HT1080 (cell line): Measurements from ENCODE around the gene FOXN3. TPM values are rescaled to one million over a fixed set of nuclear protein-coding genes. Genes with fewer than 3 reads are reported as not detected.

ENCODE experiments used
- DNase-seq: peaks from one replicate; pipeline ENCODE4 v3.0.0-alpha.2; 2015; ENCODE audit warnings: low read depth
- total RNA-seq: library from RNA; depleted of rRNA; stranded (reverse); fragments of >200 nt; shearing (Covaris generic); gene quantifications from 2 replicates; pipeline ENCODE4 v1.2.3, GENCODE V29; 2014

FOXN3 gene
- total RNA-seq, 1 experiment from 2014 or later, result 15.6 TPM

DNA sequence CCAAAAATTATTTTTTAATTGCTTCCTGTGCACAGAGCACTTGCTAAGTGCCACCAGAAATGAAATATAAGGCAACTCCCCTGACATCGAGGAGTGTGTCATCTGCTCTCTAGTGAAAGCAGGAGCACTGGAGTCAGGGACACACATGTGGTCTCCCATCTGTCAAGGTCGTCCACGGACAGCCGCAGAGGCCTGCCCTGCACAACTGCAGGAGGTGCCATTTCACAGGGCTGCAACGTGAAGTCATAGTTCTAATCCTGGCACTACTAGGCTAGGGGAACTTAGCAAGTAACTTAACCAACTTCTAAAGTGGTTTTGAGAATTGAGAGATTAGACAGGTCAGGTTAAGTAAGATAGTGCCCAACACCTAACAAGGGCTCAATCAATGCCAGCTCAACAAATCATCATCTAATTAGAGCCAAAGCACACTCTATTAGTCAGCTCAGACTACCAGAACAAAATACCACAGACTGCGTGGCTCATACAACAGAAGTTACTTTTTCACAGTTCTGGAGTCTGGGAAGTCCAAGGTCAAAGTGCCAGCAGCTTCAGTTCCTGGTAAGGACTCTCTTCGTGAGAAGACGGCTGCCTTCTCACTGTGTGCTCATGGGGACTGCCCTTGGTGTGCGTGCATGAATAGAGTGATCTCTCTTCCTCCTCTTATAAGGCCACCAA lies 30.7 kb downstream of the FOXN3 start:
- no peak for DNase-seq

DNA sequence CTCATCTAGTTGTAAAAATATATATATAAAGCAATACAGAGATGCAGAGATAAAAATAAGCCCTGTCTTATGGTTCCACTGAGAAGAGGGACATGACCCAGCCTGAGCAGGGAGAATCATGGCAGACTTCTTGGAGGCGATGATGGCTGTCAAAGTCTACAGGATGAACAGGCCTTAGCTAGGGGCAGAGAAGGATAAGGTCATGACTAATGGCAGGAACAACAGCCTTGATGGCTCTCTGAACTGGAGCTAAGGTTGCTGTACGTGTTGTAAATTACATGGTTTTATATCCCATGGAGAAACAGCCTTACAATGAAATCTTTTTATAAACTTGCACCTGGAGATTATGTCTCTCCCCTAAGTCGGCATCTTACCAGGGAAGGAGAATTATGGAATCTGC lies 32.4 kb downstream of the FOXN3 start:
- DNase-seq, result no peak

DNA sequence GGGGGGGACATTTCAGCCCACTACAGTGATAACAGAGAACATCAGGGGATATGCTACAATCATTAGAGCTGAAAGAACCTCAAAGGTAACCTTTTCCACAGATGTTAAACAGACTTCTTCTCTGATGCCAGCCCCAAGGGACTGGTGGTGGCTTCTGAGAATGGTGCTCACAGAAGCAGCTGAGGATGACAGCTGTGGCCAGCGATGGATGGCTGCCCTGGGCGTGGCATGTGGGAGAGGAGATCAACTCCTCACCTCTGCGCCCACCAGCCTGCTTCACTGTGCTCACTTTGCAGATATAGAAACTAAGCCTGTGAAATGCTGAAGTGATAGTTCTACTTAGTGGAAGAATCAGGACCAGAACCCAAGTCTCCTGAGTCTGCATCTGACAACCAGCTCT lies 33.0 kb downstream of the FOXN3 start:
- no peak for DNase-seq

DNA sequence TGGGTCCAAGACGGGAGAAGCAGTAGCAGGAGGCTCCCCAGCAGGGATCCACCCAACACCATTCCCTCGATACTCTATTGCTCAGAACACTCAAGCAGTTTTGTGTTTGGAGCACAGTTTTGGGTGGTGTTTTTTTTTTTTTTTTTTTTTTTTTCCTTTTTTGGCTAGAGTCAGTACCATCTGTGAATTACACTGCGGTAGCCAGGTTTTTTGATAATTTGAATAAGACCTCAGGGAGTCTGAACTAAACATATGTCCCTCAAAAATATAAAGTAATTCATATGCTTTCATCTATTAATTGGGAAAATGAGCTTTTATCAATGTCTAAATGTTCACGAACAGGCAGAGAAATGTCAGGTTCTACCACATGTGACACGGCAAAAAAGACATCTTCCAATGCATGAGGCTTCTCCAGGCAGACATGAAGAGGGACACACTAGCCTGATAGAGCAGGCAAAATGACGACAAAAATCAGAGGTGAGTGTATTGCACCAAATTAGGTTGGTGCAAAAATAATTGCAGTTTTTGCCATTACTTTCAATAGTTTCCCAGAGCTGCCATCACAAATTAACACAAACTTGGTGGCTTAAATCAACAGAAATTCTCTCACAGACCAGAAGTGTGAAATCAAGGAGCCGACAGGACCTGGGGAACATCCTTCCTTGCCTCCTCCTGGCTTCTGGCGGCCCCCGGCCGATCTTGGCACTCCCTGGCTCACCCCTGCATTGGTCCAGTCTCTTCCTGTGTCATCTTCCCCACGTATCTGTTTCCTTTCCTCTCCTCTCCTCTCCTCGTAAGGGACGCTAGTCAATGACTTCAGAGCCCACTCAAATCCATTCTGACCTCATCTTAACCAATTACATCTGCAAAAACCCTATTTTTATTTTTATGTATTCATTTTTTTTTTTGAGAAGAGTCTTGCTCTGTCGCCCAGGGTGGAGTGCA lies 33.9 kb downstream of the FOXN3 start:
- no peak for DNase-seq

DNA sequence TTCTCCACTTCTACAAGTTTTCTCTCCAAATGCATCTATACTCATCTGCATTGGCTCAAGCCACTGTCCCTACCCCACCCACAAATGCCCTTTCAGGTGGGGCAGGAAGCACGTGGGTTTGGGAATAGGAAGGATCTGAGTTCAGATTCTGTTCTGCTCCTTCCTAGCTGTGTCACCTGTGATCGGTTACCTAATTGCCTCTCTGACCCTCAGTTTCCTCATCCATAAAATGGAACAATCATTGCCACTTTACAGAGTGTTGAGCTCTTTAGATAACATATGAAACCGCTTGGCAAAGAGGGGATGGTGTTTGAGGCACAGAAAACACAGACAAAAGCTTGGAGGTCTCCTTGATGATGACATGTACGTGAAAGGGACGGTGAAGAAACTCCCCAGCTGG lies 34.5 kb downstream of the FOXN3 start:
- DNase-seq, result no peak

DNA sequence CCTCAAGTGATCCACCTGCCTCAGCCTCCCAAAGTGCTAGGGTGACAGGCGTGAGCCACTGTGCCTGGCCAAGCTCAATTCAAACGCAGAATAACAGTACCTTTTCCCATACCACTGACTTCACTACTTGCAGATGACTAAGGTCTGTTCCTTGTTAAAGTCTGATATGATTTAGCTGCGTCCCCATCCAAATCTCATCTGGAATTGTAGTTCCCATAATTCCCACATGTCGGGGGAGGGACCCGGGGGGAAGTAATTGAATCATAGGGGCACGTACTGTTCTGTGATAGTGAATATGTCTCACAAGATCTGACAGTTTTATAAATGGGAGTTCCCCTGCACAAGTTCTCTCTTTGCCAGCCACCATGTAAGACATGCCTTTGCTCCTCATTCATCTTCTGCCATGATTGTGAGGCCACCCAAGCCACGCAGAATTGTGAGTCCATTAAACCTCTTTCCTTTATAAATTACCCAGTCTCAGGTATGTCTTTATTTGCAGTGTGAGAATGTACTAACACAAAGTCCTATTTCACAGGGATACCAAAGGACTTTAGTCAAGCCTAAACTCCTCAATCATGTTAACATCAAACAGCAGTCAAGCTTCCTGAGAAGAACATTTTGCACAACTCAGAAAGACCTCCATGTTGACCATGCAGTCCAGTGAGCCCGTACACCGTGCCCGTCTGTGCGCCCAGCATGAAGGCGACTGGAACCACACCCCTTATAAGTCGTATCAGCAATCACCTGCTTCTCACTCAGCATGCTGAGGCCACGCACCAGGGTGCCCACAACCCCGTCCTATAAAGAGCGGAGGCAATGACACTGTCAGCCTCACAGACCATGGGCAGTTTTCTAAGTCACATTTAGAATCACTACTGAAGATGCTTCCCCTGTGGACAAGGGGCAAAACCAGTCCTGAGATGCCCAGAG lies 36.9 kb downstream of the FOXN3 start:
- no peak for DNase-seq

DNA sequence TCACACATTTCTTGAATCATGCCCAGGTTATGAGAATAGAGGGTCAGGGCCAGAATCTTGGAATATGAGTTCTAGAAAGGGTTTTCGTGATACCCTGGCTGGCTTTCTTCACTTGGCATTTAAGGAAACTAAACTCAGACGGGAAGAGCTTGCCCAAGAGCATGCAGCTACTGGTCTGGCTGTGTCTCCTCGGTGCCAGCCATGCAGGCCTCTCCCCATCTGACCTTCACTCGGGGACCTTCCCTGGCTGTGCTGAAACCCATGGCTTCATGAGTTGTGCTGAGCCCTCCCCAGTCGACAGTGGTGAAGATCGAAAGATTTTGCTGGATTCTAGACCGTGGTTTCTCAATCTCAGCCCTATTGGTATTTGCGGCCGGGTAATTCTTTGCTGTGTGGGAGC lies 38.0 kb downstream of the FOXN3 start:
- DNase-seq, result no peak

DNA sequence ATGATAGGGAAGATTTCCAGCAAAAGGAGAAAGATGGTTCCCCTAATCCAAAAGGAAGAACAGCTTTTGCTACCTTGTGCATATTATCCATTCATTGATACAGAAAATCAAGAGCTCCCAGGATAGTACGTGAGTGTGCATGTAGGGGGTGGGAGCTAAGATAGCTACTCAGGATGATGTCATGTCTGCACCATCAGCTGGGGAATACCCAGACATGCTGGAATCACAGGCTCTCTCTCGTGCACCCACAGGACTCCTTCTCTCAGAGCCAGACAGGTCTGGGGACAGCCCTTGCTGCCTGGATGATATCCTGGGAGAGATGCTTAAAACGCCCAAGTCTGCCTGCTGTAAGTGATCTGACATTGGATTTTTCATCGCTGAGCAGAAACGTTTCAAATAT lies 38.9 kb downstream of the FOXN3 start:
- no peak for DNase-seq

DNA sequence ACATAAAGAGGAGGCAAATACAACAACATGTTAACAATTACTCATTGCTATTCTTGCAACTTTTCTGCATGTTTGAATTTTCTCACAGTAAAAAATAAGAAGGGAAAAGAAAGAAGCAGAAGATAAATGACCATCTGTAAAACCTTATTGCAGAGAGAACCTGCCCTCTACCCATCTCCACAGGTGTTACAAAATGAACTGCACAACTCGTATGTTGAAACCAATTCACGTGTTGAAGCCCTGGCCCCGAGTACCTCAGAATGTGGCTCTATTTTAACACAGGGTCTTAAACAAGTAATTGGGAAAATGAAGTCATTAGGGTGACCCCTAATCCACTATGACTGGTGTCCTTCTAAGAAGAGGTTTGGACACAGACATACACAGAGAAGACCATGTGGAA lies 39.5 kb downstream of the FOXN3 start:
- DNase-seq, result no peak

DNA sequence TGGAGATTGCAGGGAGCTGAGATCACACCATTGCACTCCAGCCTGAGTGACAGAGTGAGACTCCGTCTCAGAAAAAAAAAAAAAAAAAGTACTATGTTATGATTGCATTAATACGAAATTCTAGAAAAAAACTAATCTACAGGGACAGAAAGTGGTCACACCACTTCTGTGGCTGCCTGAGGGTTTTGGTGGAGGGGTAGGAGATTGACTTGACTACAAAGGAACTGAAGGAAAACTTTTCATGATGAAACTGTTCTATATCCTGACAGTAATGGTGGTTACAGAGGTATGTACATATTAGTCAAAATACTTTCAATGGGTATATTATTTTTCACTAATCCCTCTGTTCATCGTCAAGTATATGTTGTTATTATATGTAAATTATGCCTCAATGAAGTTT lies 42.1 kb downstream of the FOXN3 start:
- no peak for DNase-seq

DNA sequence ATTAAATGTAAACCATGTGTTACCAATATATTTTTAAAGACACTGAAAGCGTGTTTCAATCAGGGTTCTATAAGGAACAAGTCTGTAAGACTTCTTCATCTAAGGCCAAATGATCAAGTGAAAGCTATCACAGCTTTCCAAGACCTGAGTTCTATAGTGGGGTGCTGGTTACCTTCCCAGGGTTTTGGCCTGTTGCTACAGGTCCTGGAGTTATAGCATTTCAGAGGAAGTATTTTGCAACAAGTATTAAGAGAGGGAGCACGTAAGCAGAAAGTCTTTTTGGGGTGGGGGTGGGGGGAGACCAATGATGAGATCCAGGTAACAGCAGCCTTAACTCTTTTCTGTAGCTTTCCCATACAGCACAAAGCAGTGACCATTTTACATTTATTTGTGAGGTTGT lies 43.8 kb downstream of the FOXN3 start:
- no peak for DNase-seq

DNA sequence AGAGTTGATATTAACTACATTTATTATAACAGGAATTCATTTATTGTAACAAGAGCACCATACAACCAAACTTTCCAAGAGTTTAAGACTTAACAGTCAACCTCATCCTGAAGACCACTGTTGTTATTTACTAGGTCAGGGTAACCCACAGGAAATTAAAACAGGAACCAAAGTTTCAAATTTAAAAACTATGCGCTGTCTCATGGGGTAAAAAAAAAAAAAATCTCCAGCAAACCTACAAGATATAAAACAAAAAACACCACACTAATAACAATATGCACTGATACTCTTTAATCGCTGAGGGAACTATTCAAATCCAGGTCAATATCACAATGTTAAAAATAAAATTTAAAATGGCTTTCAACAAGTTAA lies 44.5 kb downstream of the FOXN3 start:
- DNase-seq, result no peak

DNA sequence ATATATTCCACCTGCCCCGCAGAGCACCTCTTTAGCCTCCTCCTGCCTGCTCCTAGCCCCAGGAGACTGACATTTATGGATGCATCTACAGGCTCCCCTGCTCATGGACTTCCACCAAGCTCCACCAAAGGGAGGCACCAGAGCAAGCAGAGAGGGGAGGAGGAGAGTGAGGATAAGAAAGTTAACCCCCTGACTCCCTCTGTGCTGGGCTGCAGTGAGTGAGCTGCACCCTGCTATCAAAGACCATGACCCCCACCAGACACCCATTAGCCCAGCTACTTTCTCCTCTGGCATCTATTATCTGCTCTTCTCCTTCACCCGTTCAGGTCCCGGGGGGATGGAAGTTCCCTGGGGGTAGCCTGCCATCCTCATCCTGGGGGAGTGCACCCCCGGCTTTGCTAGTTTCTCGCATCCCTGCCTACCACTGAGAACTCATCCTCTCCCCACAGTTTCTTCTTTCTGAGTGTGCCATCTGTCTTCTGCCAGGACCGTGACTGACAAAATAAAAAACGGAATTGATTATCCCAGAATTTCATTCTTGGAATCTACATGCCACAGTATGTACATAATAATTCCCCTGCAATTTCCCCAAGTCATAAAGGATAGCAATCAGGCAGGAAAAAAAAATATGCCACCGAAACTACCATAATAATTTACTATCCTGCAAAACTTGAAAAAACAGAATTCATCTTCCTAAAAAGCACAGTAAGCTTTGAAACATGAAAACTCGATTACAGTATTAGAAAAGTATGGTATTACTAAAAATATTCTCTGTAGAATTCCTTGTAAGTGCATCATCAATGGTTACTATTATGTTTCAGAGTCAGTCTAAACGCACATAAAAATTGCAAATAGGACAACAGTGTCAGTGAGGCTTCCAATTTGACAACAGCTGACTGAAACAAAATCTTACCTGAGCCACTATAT lies 45.2 kb downstream of the FOXN3 start:
- DNase-seq, result no peak

DNA sequence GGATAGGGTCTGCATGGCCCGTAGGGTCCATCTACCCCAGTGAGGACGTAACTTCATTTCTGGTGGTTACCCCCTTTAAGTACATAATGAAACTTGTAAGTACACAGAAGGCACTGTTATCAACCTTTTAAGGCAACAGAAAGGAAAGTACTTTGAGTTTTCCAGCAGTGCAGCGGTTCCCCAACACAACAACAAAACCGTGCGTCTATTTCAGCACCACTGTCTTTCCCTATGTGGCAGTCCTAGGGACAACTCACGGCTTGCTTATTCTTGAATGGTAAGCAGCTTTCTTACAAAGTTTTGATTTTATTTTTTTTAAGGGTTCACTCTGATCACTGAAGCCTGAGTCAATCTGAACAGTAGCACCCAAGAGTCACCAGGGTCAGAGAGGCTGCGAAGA lies 46.3 kb downstream of the FOXN3 start:
- no peak for DNase-seq

DNA sequence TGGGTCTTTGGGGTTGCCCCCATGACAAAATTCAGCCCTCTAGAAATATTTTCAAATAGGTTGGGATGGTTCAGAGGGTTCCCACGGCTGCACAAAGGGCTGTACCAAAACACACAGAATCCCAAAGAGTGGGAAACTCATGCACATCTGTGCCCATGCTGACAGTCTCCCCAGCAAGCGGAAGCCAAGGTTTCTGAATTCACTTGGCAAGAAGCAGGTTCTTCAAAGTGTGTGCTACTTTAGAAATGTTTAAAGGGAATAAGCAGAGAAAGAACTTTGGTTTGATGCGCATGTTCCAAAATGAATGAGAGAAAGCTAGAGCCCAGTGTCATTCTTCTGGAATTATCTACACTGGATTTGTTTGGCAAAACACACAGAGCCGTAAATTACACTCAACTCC lies 46.7 kb downstream of the FOXN3 start:
- no peak for DNase-seq

DNA sequence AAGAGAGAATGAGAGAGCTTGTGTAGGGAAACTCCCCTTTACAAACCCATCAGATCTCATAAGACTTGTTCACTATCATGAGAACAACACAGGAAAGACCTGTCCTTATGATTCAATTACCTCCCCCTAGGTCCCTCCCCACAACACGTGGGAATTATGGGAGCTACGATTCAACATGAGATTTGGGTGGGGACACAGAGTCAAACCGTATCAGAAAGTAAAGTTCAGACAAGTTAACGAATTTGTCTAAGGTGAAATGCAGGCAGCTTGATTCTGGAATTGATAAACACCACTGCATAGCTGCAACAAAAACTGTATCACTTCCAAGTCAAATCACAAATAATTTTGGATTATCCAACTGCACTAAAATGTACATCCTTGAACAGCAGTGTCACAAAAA lies 47.4 kb downstream of the FOXN3 start:
- DNase-seq, result no peak

DNA sequence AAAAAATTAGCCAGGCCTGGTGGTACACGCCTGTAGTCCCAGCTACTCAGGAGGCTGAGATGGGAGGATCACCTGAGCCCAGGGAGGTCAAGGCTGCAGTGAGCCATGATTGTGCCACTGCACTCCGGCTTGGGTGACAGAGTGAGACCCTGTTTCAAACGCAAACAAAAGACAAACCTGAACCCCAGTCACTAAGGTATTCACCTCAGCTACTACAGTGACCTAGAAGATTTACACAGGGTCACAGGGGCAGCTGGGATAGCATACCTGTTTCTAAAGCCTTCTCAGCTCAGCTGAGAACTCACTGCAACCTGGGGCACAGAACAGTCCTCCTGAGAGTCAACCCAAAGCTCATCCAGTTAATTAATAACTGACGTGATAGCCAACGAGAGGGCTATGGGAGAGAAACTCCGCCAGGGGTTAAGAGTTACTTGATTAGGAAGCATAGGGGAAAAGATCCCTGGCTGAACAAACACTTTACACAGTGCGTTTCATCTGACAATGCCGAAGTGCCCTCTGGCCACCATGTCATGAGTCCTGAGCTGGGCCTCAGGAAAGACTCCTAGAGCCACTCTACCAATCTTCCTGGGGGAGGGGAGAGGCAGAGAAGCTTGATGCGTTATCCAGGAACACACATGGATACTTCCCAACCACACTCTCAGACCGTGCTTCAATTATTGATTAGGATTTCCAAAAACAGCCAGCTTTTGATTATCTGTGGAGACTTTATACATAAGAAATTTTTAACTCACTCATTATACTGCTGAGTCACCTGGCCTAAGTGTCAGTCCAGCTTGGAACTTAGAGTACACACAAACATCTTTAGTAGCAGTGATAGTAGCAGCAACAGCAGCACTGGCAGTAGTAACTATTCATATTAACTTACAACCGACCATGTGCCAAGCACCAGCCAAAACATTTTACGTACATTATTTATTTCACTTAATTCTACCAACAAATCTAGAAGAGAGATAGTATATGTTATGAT lies 48.2 kb downstream of the FOXN3 start:
- no peak for DNase-seq

DNA sequence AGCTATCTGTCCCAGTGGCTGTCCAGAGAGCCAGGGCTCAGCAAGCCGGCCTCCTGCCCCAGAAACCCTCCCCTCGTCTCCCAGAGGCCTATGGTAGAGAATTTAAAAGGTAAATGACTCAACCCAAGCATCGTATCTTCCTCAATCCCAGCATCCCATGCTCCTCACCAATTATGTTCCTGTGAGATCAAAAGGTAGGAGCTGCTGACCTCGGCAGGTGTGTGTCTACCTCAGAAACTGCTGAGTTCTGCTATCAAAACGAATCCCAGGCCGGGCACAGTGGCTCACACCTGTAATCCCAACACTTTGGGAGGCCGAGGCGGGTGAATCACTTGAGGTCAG lies 49.3 kb downstream of the FOXN3 start:
- no peak for DNase-seq
